Brain microvascular endothelial cell (primary cell): Measurements from ENCODE around the gene PSMD14.

Source experiments
- DNase-seq: peaks from one replicate; pipeline ENCODE4 v3.0.0-alpha.2; 2020
- H3K27ac ChIP-seq: fragments of 250-450 bp; sonication (Bioruptor Pico); 2 replicates; pipeline ENCODE4 v1.5.1; 2020; ENCODE audit warnings: mild to moderate bottlenecking, moderate library complexity
- H3K27me3 ChIP-seq: fragments of 250-450 bp; sonication (Bioruptor Pico); replicated peaks from 2 replicates; pipeline ENCODE4 v1.5.1; 2020; ENCODE audit warnings: mild to moderate bottlenecking
- H3K36me3 ChIP-seq: fragments of 250-450 bp; sonication (Bioruptor Pico); replicated peaks from 2 replicates; pipeline ENCODE4 v1.5.1; 2020; ENCODE audit warnings: mild to moderate bottlenecking
- H3K4me3 ChIP-seq: 2 replicates; pipeline ENCODE4 v1.5.1; 2011; ENCODE audit warnings: low read depth, mild to moderate bottlenecking, control low read depth, low read length, moderate library complexity
- CTCF ChIP-seq: IDR thresholded peaks from 2 replicates; pipeline ENCODE4 v1.5.1; 2011; ENCODE audit warnings: low read depth, mild to moderate bottlenecking, moderate library complexity, low read length, control low read depth, inconsistent platforms; ENCODE audit errors: missing control alignments
- in situ Hi-C: cut with HindIII; loops from 2 replicates; pipeline ENCODE4 v1.10.0; 2017; ENCODE audit warnings: low sequenced_read_pairs, low pct_ligation_motif_present

Gene PSMD14

GRCh38 chr2:161421686-161422085 lies 113.5 kb downstream of the PSMD14 start:
- no peak overlapping the region for H3K4me3 ChIP-seq
- DNase-seq = no peak
- no peaks in the 10 kb centered on the region for H3K36me3 ChIP-seq
- TF ChIP-seq CTCF = no peak
- no peak overlapping the region for H3K27ac ChIP-seq
- in situ Hi-C loops = no loop called here
- peaks cover 97% of the 10 kb centered on the region for H3K27me3 ChIP-seq

GRCh38 chr2:161422816-161423403 lies 114.7 kb downstream of the PSMD14 start:
- Histone ChIP-seq H3K27ac (no peak overlapping the region), H3K36me3 (no peaks in the 10 kb centered on the region), H3K27me3 (peaks cover 95% of the 10 kb centered on the region), H3K4me3 (no peak overlapping the region)
- TF ChIP-seq CTCF = no peak
- in situ Hi-C loops = no loop called here
- DNase-seq = no peak

GRCh38 chr2:161423421-161424393 lies 115.5 kb downstream of the PSMD14 start:
- no peak for TF ChIP-seq CTCF
- Histone ChIP-seq H3K27ac (no peak overlapping the region), H3K4me3 (peak overlapping the region; percentile 24), H3K36me3 (no peaks in the 10 kb centered on the region), H3K27me3 (peaks cover 95% of the 10 kb centered on the region)
- DNase-seq = no peak
- in situ Hi-C loops = no loop called here

- in situ Hi-C loops = no loop called here
- TF ChIP-seq CTCF = no peak
- Histone ChIP-seq H3K4me3 (no peak overlapping the region), H3K27me3 (peaks cover 97% of the 10 kb centered on the region), H3K27ac (no peak overlapping the region), H3K36me3 (no peaks in the 10 kb centered on the region)
- no peak for DNase-seq
Observed at GRCh38 chr2:161424394-161424769, 116.2 kb downstream of the PSMD14 start.

- peaks cover 94% of the 10 kb centered on the region for H3K27me3 ChIP-seq
- H3K36me3 ChIP-seq = no peaks in the 10 kb centered on the region
- no peak for DNase-seq
- H3K27ac ChIP-seq = no peak overlapping the region
- in situ Hi-C loops = no loop called here
- no peak overlapping the region for H3K4me3 ChIP-seq
- no peak for TF ChIP-seq CTCF
Observed at GRCh38 chr2:161424891-161425727, 116.9 kb downstream of the PSMD14 start.
